Endometrial microvascular endothelial cells (primary cell): ENCODE measurements around the gene ELN. TPM values are rescaled to one million over a fixed set of nuclear protein-coding genes. Genes with fewer than 3 reads are reported as not detected.
"Not testable (repeated sequence)": the region's sequence is repeated elsewhere in the genome, so short reads cannot be mapped to it uniquely, and the experiment has no call there.

ENCODE experiments used
- in situ Hi-C: cut with HindIII; loops from 2 replicates; pipeline ENCODE4 v1.10.0; 2017; ENCODE audit warnings: low sequenced_read_pairs, low pct_unique_long_range_greater_than_20kb; ENCODE audit errors: inconsistent ontology term
- total RNA-seq: library from RNA; depleted of rRNA; stranded (reverse); fragments of >200 nt; gene quantifications from one replicate; pipeline ENCODE4 v1.2.3, GENCODE V29; 2015; ENCODE audit errors: inconsistent ontology term

ELN gene
- total RNA-seq, 1 donor from 2014 or later = not detected

DNA sequence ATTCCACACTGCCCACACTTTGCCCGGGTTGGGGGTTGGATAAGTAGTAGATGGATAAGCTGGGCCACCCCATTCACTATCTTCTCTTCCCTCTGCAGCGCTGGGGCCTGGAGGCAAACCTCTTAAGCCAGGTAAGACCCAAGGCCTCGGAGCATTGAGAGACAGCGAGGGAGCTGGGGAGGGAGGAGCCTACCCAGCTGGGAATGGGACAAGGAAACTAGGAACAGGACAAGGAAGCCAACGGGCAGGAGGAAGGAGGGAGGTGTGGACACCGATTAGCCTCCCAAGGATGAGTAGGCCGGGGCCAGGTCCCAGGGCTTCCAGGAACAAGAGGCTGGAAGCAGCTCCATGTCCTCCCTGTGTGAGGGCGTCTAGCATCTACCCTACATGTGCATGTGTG is 9.6 kb downstream of the ELN start:
- in situ Hi-C loops = no loop called here

DNA sequence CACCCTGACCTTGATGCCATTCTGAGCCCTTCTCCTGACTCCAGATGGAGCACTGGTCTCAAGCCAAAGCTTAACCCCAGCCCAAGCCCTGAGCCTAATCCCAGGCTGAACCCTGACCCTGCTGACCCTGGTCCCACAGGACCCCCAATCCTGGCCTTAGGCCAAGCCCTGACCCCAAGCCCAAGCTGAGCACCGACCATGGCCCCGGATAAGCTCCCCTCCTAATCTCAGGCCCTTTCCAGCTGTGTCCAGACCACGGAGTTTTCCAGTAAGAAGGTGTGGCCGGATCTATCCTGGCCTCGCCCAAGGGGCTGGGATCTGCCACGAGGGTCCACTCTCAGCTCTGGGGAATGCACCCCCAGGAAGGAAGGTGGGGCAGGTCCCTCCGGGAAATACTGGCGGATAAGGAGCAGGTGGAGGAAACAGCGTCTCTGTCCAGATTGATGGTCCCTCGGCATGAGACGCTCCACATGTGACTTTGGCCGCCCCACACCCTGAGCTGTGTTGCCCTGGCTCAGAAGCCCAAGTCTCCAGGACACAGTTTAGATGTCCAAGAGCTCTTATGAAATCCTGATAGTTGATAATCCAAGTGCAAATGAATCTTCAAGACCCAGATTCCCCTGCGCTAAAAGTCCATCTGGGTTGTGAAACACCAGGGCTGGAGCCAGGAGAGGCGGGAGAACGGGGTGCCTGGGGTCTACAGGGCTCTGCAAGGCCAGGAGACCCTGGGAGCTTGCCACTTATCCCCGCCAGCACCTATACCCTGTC is 10.4 kb downstream of the ELN start:
- in situ Hi-C loops = no loop called here

DNA sequence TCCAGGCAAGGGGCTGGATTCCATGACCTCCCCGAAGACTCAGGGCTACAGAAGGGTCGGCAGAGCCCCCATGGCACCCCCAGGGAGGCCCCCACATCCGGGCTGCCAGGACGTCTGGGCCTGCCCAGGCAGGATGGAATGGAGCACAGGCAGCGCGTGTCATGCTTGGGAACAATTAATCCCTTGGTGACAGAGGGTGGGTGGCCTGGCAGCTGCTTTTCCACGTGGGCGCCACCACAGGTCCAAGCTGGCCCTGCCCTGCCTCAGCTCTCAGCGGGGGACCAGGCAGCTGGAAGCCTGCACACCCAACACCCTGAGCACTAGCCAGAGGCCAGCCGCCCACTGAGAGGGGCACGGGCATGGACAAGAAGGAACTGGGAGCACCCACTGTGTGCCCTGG is 11.4 kb downstream of the ELN start:
- in situ Hi-C loops = no loop called here

DNA sequence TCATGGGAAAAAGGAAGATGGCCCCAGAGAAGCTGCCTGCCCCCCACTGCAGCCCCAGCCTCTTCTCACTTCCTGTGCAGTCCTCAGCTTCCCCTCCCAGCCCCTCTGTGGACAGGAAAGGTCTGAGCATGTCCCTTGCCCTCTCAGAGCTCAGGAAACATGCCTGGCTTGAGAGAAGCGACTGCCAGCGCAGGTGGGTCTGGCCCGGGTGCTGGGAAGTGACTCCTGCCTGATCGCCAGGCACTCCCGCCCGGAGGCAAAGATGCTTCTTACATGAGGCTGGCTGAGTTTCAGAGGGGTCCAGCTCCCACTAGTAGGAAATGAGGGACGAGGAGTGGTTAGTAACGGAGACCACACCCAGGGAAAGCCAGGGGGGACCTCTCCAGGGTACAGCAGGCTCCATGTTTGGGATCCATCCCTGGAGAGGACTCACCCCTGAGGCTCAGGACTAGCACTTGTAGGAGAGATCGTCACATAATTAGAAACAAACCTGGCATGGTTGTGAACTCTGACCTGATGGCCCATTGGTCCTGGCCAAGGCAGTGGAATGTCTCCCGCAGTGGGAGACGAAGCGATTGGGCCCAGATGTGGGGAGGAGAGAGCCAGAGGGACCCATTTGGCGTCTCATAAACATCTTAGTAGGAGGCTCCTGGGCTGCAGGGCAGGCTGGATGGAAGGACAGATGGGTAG is 12.3 kb downstream of the ELN start:
- in situ Hi-C loops = no loop called here

DNA sequence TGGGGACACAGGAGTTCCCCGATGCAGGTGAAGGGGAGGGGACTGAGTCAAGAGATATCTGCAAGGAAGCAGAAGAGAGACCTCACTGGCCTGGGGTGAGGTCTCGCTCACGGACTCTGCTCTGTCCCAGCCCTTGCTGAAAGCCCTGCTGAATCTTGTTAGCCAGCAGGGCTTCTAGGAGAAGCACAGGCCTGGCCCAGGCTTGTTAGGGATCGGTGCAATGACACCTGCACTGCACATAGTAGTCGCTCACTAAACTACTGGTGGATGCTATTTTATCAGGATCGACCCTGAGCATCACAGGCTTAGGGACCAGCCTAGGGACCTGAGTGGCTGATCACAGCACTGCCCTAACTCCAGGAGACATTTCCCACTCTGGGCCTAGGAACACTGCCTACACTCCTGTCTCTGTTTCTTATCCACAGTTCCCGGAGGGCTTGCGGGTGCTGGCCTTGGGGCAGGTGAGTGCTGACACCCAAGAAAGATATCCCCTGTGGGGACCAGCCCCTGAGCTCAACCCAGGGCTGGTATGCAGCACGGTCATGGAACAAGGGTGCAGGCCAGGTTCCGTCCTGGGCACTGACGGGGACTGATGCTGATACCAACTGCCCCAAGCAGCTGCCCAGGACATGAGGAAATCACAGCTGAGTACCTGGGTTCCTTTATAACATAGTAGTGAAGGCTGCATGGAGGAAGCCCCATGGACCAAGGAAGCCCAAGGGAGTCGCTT is 13.0 kb downstream of the ELN start:
- in situ Hi-C loops = no loop called here

DNA sequence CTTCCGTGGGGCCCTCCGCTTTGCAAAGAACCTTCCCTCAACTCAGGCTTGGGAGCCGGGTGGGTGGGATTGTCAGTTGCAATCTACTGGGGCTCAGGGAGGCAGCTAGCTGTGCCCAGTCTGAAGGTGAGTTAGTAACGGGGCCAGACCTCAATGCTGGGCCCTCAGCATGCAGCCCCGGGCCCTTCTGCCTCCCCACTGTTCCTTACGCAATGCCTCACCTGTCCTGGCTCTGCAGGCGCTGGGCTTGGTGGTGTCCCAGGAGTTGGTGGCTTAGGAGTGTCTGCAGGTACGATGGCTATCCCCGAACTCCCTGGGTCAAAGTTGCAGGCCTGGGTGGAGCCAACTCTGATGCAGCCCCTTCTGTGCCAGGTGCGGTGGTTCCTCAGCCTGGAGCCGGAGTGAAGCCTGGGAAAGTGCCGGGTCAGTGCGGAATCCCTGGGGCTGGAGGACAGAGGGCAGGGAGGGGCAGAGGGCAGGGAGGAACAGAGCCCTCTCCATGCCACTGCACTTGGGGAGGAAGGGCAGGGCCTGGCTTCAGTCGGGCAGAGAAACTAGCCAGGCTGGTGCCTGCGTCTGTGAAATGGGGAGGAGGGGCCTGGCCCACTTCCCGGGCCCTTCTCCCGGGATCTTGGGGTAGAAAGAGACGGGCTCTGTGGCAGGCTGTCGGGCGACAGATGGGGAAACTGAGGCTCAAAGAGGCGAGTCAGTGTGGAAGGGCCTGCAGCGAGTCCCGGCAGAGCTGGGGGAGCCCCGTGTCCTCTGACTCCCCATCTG is 15.0 kb downstream of the ELN start:
- in situ Hi-C loops = no loop called here

DNA sequence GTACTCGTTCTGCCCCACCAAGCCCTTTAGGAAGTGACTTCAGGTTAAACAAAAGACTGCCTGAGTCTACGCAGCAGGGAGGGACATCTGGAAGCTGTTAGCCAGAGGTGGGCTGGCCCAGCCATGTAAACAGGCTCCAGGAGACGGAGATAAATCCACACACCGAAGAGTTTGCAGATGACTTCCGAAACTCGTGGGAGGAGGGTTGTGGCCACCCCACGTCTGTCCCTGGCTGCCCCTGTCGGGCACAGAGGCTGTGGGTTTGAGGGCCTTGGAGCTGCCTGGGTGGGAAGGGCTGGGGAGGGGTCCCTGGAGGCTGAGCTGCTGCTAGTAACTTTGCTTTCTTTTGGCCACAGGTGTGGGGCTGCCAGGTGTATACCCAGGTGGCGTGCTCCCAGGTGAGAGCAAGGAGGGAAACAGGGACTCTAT is 15.6 kb downstream of the ELN start:
- in situ Hi-C loops = no loop called here

DNA sequence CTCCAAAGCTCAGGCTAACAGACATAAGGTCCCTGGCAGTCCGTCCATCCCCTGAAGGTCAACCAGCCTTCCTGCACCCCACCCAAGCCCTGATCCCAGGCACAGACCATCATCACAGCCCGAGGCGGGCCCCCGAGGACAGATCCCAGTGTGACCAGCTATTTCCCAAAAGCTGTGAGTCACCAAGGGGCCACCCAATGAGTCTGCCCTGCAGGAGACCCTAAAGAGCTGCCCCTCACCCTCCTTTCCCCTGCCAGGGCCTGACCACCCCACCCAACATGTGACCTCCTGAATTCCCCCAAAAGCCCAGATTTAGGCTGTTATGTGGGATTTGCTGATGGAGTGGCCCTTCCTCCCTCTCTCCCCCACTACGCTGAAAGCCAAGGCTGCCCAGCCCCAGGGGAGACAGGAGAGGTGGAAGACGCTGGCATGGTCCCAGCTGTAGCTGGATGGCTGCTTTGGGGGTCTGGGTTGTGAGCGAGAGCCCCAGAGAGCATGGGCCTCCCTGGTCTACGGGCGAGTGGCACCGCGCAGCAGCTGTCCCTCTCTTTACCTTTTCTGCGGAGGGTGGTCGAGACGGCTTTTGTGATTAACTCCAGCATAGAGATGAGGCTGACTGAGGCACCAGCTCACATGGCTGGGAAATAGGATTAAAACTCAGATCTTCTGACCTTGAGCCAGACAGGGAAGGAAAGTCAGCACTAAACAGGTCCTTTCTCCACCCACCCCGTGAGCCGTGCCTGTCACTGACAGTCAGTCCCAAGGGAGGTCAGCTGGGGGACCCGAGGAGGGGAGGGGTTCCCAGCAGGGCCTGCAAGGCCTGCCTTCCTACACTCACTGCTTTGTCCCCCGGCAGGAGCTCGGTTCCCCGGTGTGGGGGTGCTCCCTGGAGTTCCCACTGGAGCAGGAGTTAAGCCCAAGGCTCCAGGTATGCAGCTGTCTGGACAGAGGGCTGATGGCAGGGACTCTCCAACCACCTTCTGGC is 16.7 kb downstream of the ELN start:
- in situ Hi-C loops = no loop called here

DNA sequence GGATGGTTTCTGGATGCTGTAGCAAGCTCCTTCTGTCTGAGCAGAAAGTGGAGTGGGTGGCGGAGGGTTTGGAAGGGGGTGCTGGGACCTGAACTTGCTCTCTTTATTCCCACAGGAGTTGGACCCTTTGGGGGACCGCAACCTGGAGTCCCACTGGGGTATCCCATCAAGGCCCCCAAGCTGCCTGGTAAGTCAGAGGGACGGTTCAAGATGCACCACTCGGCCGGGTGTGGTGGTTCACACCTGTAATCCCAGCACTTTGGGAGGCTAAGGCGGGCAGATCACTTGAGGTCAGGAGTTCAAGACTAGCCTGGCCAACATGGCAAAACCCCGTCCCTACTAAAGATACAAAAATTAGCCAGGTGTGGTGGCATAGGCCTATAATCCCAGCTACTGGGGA is 18.6 kb downstream of the ELN start:
- in situ Hi-C loops = not testable (repeated sequence)

DNA sequence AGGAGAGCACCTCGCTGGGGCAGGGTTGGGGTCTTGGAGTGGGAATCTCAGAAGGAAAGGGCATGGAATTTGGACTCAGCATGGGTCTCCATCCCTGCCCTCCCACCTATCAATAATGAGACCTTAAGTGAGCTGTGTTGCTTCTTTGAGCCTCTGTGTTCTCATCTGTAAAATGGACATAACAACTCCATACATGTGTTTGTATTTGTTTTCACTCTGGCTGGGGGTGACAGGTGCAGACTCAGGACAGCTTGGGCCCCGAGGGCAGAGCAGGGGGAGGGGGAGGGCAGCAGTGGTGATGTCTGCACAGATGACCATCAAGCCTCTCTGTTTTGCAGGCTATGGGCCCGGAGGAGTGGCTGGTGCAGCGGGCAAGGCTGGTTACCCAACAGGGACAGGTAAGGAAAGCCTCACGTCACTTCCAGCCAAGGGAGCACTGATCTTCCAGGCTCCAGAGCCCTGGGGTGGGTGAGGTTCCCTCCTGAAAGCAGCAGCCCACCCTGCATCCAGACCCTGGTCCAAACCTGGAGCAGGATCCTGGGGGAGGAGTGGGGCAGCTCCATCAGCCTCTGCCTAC is 19.9 kb downstream of the ELN start:
- in situ Hi-C loops = no loop called here

DNA sequence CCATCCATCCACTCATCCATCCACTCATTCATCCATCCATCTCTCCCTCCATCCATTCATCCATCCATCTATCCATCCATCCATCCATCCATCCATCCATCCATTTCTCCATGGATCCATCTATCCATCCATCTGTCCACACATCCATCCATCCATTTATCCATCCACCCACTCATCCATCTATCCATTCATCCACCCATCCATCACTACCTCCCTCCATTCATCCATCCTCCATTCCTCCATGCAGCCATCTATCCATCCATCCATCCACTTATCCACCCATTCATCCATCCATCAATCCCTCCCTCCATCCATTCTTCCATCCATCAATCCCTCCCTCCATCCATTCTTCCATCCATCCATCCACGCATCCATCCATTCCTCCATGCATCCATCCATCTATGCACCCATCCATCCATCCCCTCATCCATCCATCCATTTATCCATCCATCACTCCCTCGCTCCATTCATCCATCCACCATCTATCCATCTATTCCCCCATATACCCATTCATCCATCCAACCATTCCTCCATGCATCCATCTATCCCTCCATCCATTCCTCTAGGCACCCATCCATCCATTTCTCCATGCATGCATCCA is 21.1 kb downstream of the ELN start:
- in situ Hi-C loops = no loop called here

DNA sequence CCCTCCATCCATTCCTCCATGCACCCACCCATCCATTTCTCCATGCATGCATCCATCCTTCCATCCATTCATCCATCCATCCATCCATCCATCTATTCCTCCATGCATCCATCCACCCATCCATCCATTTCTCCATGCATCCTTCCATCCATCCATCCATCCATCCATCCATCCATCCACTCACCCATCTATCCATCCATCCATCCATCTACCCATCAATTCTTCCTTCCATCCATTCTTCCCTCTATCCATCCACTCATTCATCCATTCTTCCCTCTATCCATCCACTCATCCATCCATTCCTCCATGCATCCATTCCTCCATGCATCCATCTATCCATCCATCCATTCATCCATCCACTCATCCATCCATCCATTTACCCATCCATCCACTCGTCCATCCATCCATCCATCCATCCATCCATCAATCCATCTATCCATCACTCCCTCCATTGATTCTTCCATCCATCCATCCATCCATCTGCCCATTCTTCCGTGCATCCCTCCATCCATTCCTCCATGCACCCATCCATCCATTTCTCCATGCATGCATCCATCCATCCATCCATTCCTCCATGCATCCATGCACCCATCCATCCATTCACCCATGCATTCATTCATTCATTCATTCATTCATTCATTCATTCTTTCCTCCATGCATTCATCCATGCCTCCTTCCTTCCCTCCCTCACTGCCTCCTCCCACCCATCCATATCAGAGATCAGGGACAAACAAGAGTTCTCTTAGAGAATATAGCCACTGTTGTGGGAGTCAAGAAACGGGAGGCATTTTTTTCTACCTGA is 22.2 kb downstream of the ELN start:
- in situ Hi-C loops = no loop called here

DNA sequence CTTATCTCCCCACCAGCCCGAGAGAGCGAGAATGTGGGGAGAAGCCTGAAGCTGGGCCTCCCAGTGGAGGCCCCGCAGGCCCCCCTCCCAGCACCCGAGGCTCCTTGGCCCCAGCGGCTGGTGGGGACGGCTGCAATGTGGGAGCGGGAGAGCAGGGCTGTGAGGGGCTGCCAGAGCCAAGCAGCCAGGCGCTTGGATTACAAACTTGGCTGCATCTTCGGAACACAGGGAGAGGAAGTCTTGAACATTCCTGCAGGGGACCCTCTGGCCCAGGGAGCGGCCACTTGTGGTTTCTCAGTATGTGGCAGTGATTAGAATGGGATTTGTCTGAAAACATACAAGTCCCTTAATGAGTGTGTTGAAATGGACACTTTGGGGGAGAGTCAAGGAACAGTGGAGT is 23.2 kb downstream of the ELN start:
- in situ Hi-C loops = no loop called here

DNA sequence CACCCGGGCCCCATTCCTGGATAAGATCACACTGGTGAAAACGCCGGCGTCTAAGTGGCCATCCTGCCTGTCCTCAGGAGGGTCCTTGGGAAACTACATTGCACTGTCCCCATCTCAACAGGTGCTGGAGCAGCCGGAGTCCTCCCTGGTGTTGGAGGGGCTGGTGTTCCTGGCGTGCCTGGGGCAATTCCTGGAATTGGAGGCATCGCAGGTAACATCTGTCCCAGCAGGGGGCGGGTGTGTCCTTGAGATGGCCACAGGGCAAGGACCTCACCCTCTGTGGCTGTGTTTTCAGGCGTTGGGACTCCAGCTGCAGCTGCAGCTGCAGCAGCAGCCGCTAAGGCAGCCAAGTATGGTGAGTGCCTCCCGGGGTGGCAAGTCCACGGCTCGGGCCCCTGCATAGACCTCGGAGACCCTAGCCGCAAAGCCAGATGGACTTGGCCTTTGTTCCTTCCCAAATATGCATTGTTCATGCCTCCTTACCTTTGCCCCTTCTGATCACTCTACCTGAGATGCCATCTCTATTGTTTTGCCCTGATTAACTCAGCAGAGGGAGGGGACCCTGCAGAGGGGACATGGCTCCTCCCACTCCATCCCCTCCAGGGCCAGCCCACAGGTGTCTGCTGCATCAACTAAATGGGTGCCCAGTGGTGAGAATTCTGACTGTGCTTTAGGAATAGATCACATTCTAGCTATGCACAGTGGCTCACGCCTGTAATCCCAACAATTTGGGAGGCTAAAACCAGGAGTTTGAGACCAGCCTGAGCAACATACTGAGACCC is 23.8 kb downstream of the ELN start:
- in situ Hi-C loops = no loop called here

DNA sequence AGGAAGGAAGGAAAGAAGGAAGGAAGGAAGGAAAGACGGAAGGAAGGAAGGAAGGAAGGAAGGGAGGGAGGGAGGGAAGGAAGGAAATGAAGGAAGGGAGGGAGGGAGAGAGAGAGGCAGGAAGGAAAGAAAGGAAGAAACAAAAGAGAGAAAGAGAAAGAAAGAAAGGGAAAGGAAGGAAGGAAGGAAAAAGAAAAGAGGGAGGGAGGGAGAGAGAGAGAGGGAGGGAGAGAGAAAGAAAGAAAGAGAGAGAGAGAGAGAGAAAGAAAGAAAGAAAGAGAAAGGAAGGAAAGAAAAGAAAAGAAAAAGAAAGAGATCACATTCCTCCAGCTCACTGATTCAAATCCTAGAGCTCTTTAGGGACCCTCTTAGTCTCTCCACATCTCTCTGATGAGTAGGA is 24.7 kb downstream of the ELN start:
- in situ Hi-C loops = no loop called here

DNA sequence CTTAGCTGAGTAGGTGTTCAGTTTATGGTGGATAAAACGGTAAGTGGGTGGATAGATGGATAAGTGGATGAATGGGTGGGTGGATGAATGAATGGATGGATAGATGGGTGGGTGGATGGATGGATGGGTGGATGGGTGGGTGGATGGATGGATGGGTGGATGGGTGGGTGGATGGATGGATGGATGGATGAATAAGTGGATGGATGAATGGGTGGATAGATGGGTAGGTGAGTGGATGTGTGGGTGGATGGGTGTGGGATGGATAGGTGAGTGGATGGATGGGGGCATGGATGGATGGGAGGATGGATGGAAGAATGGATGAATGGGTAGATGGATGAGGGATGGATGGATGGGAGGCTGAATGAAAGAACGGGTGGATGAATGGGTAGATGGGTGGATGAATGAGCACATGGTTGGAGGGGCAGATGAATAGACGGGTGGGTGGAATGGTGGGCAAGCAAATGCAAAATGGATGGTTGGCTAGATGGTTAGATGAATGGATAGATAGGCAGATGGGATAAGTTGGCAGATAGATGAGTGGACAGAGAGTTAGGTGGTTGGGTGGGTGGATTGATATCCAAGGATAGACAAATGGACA is 25.7 kb downstream of the ELN start:
- in situ Hi-C loops = no loop called here
